ENCODE data around the gene PTPRD. TPM values are rescaled to one million over a fixed set of nuclear protein-coding genes. Genes with fewer than 3 reads are reported as not detected.

PTPRD gene
- total RNA-seq, 1 experiment from 2014 or later = not detected

DNA sequence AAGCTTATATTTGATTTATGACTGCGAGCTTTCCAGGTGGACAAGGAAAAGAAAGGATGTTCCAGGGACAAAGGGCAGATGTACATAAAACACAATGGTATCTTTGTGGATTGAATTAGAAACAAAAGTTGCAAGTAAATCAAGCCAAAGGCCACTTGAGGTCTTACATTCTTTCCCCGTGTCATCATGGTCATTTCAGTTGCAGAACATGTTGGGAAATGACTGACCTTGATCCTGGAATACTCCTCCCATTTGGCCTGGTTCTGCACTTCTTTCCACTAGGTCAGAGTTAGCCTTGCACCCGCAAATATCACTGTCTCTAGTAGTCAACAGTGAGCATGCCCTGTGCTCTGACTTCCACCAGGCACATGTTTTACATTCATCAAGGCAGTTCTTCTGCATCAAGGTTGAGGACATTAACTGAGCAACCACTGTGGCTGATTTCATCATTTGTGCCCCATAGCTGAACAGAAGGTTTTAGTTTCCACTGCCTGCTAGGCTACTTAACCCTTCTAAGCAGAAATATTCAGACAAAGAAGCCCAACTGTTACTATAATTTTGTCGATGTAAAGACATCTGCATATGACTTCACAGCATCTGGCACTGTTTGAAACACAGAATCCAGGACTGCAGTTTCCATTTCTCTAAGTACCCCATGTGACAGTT lies 1651.5 kb downstream of the PTPRD start:
- DNase-seq (ENCODE audit: low spot score) = no peak
- POLR2A ChIA-PET (ENCODE audit: low non-redundant PET) = no interaction called here
- no peaks in the 10 kb centered on the region for H3K9me3 ChIP-seq (ENCODE audit: low read depth, low read length, poor library complexity, severe bottlenecking)
- no peaks in the 10 kb centered on the region for H3K27me3 ChIP-seq (replicated peaks; ENCODE audit: insufficient read depth, low read depth, low read length, poor library complexity)
- no peak overlapping the region for H3K4me3 ChIP-seq (ENCODE audit: low read depth, low read length, poor library complexity, severe bottlenecking)
- intact Hi-C loops (cut with micrococcal nuclease; ENCODE audit: unreplicated experiment) = no loop called here
- no peaks in the 10 kb centered on the region for H3K4me1 ChIP-seq (ENCODE audit: insufficient read depth, low read length, poor library complexity, severe bottlenecking)
- CTCF ChIA-PET = no interaction called here
- no peak overlapping the region for H3K27ac ChIP-seq (ENCODE audit: low read depth, low read length, poor library complexity, severe bottlenecking)
- TF ChIP-seq, protein P1, sequence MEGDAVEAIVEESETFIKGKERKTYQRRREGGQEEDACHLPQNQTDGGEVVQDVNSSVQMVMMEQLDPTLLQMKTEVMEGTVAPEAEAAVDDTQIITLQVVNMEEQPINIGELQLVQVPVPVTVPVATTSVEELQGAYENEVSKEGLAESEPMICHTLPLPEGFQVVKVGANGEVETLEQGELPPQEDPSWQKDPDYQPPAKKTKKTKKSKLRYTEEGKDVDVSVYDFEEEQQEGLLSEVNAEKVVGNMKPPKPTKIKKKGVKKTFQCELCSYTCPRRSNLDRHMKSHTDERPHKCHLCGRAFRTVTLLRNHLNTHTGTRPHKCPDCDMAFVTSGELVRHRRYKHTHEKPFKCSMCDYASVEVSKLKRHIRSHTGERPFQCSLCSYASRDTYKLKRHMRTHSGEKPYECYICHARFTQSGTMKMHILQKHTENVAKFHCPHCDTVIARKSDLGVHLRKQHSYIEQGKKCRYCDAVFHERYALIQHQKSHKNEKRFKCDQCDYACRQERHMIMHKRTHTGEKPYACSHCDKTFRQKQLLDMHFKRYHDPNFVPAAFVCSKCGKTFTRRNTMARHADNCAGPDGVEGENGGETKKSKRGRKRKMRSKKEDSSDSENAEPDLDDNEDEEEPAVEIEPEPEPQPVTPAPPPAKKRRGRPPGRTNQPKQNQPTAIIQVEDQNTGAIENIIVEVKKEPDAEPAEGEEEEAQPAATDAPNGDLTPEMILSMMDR (conservative IDR thresholded peaks at IDR 0.05; ENCODE audit: low read depth, low read length) = no peak
- no peak for TF ChIP-seq EZH2 (IDR thresholded peaks at IDR 0.05; ENCODE audit: borderline replicate concordance, low read depth, low read length, poor library complexity, severe bottlenecking)
- H3K36me3 ChIP-seq (ENCODE audit: insufficient read depth, low read length, poor library complexity, severe bottlenecking) = no peaks in the 10 kb centered on the region
- no TSS peak for BruUV-seq (replicated peaks)

DNA sequence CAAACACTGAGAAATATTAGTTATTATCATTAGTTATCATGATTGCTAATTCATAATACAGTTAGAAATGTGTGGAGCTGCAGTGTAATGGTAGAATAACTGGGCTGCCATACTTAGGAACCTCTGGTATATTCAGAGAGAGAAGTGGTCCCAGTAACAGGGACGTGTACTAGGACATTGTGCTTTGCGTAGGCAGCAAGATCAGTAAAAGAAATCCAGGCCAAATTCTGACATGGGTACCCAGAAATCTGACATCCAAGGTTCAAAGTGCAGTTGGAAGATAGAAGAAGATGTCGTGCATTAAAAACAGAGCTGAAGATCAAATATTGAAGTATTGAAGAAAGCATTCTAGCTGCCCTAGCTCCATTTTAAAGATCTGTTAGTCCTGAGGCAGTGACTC lies 1652.5 kb downstream of the PTPRD start:
- no peak overlapping the region for H3K4me3 ChIP-seq (ENCODE audit: low read depth, low read length, poor library complexity, severe bottlenecking)
- H3K27ac ChIP-seq (ENCODE audit: low read depth, low read length, poor library complexity, severe bottlenecking) = no peak overlapping the region
- no peaks in the 10 kb centered on the region for H3K36me3 ChIP-seq (ENCODE audit: insufficient read depth, low read length, poor library complexity, severe bottlenecking)
- H3K27me3 ChIP-seq (replicated peaks; ENCODE audit: insufficient read depth, low read depth, low read length, poor library complexity) = no peaks in the 10 kb centered on the region
- CTCF ChIA-PET = no interaction called here
- intact Hi-C loops (cut with micrococcal nuclease; ENCODE audit: unreplicated experiment) = no loop called here
- no peaks in the 10 kb centered on the region for H3K4me1 ChIP-seq (ENCODE audit: insufficient read depth, low read length, poor library complexity, severe bottlenecking)
- TF ChIP-seq, protein P1 (conservative IDR thresholded peaks at IDR 0.05; ENCODE audit: low read depth, low read length) = no peak
- TF ChIP-seq EZH2 (IDR thresholded peaks at IDR 0.05; ENCODE audit: borderline replicate concordance, low read depth, low read length, poor library complexity, severe bottlenecking) = no peak
- BruUV-seq (replicated peaks) = no TSS peak
- DNase-seq (ENCODE audit: low spot score) = no peak
- no peaks in the 10 kb centered on the region for H3K9me3 ChIP-seq (ENCODE audit: low read depth, low read length, poor library complexity, severe bottlenecking)
- POLR2A ChIA-PET (ENCODE audit: low non-redundant PET) = no interaction called here

DNA sequence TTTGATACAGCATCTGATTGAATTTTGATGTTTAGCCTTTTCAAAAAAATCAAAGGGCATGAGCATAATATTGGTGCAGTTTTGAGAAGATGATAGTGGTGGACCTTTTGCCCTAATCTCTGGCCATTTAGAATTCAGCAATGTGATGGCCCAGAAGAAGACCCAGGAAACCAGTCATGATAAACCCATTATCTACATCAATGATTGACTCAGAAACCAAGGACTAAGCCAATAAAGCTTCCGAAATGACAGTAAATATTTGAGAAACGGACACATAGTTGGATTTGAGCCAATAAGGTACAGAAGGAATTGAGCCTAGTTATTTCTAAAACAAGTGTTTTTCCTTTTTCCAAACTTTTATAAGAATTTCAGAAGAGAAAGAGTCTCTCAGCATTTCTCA lies 1654.4 kb downstream of the PTPRD start:
- no peaks in the 10 kb centered on the region for H3K27me3 ChIP-seq (replicated peaks; ENCODE audit: insufficient read depth, low read depth, low read length, poor library complexity)
- H3K4me1 ChIP-seq (ENCODE audit: insufficient read depth, low read length, poor library complexity, severe bottlenecking) = no peaks in the 10 kb centered on the region
- H3K9me3 ChIP-seq (ENCODE audit: low read depth, low read length, poor library complexity, severe bottlenecking) = no peaks in the 10 kb centered on the region
- ChIA-PET POLR2A (ENCODE audit: low non-redundant PET) (no interaction called here), CTCF (no interaction called here)
- TF ChIP-seq EZH2 (IDR thresholded peaks at IDR 0.05; ENCODE audit: borderline replicate concordance, low read depth, low read length, poor library complexity, severe bottlenecking) = no peak
- no peak overlapping the region for H3K27ac ChIP-seq (ENCODE audit: low read depth, low read length, poor library complexity, severe bottlenecking)
- DNase-seq (ENCODE audit: low spot score) = no peak
- BruUV-seq (replicated peaks) = no TSS peak
- H3K4me3 ChIP-seq (ENCODE audit: low read depth, low read length, poor library complexity, severe bottlenecking) = no peak overlapping the region
- no peaks in the 10 kb centered on the region for H3K36me3 ChIP-seq (ENCODE audit: insufficient read depth, low read length, poor library complexity, severe bottlenecking)
- intact Hi-C loops (cut with micrococcal nuclease; ENCODE audit: unreplicated experiment) = no loop called here

DNA sequence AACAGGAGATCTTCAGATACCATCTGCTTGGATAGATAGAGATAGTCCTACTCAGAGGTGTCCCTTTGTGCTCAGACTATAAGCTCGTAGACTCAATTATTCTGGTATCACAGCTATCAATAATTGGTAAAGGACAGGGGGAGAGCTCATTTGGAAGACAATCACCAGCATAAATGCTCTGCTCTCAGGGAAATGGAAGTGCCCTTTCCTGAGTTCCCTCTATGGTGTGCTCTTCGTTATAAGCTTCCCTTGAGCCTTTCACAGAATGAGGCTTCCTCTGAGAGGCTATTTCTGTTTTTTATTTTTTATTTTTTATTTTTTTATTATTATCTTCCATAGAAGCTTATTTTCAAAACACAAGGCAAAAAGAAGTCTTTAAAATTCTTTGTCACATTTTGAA lies 1657.5 kb downstream of the PTPRD start:
- Histone ChIP-seq H3K4me3 (ENCODE audit: low read depth, low read length, poor library complexity, severe bottlenecking) (no peak overlapping the region), H3K36me3 (ENCODE audit: insufficient read depth, low read length, poor library complexity, severe bottlenecking) (no peaks in the 10 kb centered on the region), H3K27me3 (replicated peaks; ENCODE audit: insufficient read depth, low read depth, low read length, poor library complexity) (no peaks in the 10 kb centered on the region), H3K27ac (ENCODE audit: low read depth, low read length, poor library complexity, severe bottlenecking) (no peak overlapping the region), H3K4me1 (ENCODE audit: insufficient read depth, low read length, poor library complexity, severe bottlenecking) (no peaks in the 10 kb centered on the region), H3K9me3 (ENCODE audit: low read depth, low read length, poor library complexity, severe bottlenecking) (no peaks in the 10 kb centered on the region)
- DNase-seq (ENCODE audit: low spot score) = no peak
- ChIA-PET POLR2A (ENCODE audit: low non-redundant PET) (no interaction called here), CTCF (no interaction called here)
- no TSS peak for BruUV-seq (replicated peaks)
- TF ChIP-seq, protein P1 (conservative IDR thresholded peaks at IDR 0.05; ENCODE audit: low read depth, low read length) = no peak
- no peak for TF ChIP-seq EZH2 (IDR thresholded peaks at IDR 0.05; ENCODE audit: borderline replicate concordance, low read depth, low read length, poor library complexity, severe bottlenecking)
- intact Hi-C loops (cut with micrococcal nuclease; ENCODE audit: unreplicated experiment) = no loop called here
